HG03159 (cell line): ENCODE measurements around the gene INHA.

Experiments
- ATAC-seq: cut with Tn5 transposase; IDR thresholded peaks from one replicate; pipeline ENCODE4 v1.9.1; 2021; ENCODE audit warnings: mild to moderate bottlenecking, moderate library complexity; ENCODE audit not compliant: unreplicated experiment

The INHA gene

DNA sequence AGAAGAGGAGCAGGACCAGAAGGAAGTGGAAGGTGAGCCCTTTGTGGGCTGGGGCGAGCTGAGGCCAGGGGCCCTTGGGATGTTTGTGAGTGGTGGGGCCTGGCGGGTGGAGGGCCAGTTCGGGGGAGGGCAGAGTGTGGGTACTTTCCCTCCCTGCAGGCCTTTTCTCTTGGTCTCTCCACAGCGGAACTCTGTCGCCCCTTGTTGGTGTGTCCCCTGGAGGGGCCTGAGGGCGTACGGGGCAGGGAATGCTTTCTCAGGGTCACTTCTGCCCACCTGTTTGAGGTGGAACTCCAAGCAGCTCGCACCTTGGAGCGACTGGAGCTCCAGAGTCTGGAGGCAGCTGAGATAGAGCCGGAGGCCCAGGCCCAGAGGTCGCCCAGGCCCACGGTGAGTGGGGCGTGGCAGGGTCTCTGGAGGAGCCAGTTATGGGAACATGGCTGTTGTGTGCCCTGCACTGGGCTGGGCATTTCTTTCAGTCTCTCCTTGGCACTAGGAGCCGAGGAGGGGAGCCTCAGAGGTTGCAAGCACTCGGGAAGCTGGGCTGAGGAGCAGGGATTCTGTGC lies 36.4 kb downstream of the INHA start:
- ATAC-seq = no peak

GRCh38 chr2:219609149-219609750 lies 37.1 kb downstream of the INHA start:
- ATAC-seq = no peak

DNA sequence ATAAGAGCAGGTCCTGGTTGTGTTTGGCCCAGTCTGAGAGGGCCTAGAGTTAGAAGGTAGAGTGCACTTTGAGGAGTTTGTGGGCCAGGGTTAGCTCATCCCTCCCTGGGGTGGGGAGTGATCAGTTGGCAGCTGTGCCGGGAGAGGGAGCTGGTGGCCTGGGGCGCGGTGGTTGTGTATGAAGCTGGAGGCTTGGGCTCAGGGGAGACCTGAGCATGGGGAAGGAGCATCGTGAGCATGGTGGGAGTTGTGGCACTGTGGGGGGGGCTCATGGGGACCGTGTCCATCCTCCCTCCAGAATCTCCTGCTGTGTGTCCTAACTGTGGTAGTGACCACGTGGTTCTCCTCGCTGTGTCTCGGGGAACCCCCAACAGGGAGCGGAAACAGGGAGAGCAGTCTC lies 39.2 kb downstream of the INHA start:
- no peak for ATAC-seq

GRCh38 chr2:219611866-219612576 lies 39.9 kb downstream of the INHA start:
- no peak for ATAC-seq

GRCh38 chr2:219612577-219613286 lies 40.6 kb downstream of the INHA start:
- no peak for ATAC-seq

DNA sequence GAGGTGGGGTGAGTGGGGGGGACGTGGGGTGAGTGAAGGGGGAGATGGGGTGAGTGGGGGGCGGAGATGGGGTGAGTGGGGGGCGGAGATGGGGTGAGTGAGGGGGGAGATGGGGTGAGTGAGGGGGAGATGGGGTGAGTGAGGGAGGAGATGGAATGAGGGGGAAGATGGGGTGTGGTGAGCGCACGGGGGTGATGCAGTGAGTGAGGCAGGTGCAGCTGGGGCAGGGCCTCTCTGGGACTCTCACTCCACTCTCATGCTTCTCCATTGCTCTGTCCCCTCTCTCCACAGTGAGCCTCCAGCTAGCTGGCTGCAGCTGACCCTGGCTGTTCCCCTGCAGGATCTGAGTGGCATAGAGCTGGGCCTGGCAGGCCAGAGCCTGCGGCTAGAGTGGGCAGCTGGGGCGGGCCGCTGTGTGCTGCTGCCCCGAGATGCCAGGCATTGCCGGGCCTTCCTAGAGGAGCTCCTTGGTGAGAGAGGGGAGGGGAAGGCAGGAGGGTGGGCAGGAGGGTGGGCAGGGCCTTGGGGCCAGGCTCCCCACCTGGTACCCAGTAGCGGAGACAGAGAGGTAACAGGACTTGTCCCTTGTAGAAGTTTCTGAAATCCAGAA lies 41.5 kb downstream of the INHA start:
- ATAC-seq = no peak

DNA sequence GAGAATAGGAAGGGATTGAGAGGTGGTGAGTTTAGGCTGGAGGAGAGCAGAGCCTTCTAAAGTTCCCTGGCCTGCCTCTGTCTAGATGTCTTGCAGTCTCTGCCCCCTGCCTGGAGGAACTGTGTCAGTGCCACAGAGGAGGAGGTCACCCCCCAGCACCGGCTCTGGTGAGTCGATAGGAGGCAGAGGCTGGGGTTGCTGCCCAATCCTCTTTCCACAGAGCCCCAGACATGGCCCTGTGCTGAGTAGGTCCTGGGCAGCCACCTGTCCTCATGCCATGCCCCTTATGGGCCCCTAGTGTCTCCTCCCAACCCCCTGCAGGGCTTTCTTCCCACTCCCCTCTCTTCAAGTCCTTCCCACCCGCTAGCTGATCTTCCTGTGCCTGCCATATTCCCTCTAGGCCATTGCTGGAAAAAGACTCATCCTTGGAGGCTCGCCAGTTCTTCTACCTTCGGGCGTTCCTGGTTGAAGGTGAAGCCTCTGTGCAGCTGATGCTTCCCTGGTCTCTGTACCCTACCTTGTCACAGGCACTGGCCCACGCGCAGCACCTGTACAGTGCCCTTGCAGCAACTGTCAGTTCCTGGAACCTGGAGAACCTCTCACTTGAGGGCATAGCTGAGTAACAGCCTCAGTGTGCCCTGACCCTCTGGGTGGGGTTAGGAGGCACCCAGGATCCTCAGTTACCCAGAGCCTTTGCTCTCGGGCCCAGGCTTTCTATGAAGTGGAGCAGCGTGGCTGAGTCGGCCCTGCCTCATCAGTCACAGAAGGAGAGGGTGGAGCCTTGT lies 42.2 kb downstream of the INHA start:
- no peak for ATAC-seq

DNA sequence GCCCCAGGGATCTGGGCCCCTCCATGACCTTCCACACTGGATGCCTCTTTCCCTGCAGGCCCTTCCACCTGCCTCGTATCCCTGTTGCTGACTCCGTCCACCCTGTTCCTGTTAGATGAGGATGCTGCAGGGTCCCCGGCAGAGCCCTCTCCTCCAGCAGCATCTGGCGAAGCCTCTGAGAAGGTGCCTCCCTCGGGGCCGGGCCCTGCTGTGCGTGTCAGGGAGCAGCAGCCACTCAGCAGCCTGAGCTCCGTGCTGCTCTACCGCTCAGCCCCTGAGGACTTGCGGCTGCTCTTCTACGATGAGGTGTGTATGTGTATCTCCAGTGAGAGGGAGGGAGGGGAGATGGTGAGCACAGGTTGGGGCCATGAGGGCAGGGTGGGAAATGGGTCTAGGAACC lies 42.9 kb downstream of the INHA start:
- no peak for ATAC-seq

DNA sequence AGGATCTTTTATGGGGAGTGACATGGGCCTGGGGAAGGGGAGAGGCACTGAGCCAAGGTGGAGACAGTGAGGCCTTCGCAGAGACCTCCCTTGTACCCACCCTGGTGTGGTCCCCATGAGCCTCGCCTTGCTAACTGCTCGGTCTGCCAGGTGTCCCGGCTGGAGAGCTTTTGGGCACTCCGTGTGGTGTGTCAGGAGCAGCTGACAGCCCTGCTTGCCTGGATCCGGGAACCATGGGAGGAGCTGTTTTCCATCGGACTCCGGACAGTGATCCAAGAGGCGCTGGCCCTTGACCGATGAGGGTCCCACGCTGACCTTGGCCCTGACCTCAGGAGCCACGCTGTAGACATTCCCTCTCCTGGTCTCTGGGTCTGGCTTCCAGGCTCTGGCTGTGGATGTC lies 43.8 kb downstream of the INHA start:
- ATAC-seq = no peak

DNA sequence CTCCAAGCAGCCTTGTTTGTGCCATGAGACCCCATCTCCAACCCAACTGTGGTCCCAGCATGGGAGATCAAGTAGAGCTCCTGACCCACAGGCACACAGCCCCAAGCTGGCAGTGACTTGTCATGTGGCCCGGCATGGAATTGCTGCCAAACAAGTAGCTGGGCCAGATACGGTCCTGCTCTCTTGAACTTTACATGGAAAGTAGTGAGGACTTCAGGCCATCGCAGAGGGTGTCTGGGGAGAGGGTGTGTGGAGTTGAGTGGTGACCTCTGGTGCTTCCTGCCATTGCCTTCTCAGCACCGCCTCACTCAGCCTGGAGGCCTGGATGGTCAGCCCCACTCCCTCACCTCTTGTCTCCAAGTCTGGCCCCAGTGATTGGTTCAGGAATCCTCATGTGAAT lies 44.4 kb downstream of the INHA start:
- ATAC-seq = no peak

- no peak for ATAC-seq
These were observed 46.6 kb downstream of the INHA start for GRCh38 chr2:219618733-219619122.

- no peak for ATAC-seq
These were observed 47.1 kb downstream of the INHA start for GRCh38 chr2:219619235-219619634.

DNA sequence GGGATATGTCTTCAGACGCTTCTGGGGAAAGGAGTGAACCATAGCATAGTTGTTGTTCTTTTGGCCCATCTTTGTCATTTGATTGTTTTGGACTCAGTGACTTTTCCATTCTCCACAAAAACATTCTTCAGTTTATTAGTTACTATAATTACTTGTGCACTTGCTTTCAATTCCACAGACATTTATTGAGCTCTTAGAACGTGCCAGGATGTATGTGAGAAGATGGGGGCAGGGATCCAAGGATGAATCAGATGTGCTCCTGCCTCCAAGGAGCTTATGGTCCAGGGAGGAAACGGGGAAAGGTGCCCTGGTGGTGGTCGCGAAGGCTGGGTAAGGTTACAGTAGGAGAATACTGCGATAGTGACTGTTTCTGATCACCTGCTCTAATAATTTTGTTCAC lies 48.4 kb downstream of the INHA start:
- no peak for ATAC-seq

DNA sequence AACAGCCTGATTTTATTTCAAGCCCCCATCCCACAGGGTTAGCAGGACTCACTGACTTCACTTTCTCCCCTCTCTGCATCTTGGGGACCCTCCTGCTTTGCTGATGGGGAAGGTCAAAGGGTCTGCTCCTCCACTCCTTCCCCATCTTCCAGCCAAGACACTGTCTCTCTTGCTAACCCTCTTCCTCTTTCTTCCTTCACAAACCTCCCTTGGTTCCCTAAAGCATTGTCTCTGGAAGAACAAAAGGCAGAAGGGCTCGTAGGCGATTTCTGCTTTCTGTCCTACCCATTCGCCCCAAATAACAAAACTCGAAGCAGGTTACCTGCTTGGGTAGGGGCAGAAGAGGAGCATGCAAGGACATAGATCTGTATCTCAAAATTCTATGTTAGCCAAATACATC lies 49.8 kb downstream of the INHA start:
- no peak for ATAC-seq

- no peak for ATAC-seq
These were observed 50.4 kb downstream of the INHA start for GRCh38 chr2:219622472-219622871.

DNA sequence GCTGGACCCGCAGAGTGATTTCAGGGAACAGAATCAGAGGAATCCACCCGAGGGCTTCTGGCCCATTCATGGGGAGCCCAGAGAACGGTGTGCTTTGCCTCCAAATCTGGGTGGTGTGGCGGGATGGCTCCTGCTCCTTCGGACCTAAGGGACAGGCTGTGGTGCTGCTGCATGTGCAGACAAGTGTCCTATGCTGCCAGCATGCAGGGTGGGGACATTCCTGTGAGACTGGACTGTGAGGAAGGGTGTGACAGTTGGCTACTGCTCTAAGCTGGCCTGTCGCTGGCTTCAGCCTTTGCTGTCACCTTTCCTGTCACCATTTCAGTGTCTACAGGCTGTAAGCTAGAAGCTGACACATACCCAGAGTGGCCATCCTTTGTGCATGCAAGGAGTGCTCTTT lies 52.5 kb downstream of the INHA start:
- no peak for ATAC-seq

GRCh38 chr2:219625179-219625578 lies 53.1 kb downstream of the INHA start:
- no peak for ATAC-seq
